Measurements from ENCODE around the gene SMYD1.

SMYD1 gene

DNA sequence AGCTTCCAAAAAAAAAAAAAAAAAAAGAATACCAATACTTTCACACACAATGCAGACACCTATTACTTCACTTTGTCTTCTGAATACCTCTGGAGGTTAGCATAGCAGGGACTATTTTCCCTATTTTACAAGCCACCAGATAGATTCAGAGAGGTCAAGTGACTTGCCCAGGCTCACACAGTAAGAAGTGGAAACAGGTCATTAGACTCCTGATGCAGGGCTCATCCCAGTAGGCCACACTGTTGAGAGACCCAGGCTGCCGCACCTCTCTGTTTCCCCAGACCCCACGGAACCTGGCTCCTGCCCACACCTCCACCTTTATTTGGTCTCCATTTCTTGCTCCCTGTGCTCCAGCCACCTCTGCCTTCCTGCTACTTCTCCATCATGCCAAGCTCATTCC, 19.4 kb downstream of the SMYD1 start:
- no peak for DNase-seq (ENCODE audit: low read depth, low spot score)

DNA sequence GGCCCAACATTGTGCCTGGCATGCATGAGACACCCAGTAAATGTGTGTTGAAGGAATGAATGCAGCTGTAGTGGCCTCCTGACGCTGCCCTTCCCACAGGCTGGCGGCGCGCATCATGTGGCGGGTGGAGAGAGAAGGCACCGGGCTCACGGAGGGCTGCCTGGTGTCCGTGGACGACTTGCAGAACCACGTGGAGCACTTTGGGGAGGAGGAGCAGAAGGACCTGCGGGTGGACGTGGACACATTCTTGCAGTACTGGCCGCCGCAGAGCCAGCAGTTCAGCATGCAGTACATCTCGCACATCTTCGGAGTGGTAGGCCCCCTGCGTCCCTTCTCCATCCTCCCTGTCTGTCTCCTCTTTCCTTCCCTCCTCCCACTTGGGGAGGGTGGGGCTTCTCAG, 20.1 kb downstream of the SMYD1 start:
- no peak for DNase-seq (ENCODE audit: low read depth, low spot score)

DNA sequence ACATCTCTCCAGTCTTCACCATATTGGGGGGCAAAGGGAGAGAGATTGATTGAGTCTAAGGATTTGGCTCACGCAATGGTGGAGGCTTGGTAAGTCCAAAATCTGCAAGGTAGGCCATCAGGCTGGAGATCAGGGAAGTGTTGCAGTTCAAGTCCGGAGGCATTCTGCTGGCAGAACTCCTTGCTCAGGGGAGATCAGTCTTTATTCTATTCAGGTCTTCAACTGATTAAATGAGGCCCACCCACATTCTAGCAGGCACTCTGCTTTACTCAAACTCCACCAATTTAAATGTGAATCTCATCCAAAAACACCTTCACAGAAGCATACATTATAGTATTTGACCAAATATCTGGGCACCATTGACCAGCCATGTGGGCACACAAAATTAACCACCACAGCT, 21.4 kb downstream of the SMYD1 start:
- no peak for DNase-seq (ENCODE audit: low read depth, low spot score)

DNA sequence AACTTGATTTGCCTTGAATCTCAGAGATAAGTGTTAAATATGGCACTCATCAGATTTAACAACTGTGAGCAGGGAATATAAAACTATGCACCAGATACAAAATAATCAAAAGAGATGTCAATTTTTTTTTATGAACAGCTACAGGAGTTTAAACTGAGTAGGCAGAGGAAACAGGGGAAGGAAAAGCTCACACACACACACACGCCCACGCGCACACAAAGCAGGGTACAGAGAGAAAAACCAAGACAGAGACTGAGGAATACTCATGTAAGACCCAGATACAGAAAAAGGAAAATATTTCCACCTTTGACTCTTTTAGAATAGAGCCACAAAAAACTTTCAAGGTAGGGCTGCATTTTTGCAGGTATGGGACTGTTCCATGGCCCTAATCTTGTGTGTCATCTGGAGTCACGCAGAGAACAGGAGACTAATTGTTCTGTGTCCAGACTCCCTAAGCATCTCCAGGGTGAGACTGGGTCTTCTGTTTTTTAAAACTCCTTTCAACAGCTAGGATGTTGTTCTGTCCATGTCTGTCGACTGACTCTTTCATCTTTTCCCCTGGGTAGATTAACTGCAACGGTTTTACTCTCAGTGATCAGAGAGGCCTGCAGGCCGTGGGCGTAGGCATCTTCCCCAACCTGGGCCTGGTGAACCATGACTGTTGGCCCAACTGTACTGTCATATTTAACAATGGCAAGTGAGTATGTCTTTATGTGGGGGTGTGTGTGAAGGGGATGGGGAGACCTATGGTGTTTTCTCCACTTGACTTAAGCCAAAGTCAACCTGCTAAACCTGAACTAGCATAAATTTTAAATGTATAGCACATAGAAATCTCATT, 23.0 kb downstream of the SMYD1 start:
- DNase-seq (ENCODE audit: low read depth, low spot score): no peak

DNA sequence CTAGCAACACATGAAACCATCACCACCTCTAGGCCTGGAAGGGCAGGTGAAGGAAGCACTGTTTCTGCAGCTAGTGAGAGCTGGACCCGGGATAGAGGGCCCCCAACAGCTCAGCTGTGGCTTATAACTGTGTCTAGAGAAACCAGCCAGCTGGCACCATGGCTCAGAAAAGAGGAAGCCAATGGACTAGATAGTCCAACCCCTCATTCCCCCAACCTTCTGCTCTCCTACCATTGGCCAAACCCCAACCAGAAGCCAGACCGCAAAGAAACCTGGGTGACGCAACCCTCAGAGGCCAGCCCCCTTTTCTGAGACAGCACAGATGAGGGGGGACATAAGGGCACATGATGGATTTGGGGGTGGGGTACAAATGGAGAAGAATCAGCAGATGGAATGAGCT, 24.3 kb downstream of the SMYD1 start:
- no peak for DNase-seq (ENCODE audit: low read depth, low spot score)

DNA sequence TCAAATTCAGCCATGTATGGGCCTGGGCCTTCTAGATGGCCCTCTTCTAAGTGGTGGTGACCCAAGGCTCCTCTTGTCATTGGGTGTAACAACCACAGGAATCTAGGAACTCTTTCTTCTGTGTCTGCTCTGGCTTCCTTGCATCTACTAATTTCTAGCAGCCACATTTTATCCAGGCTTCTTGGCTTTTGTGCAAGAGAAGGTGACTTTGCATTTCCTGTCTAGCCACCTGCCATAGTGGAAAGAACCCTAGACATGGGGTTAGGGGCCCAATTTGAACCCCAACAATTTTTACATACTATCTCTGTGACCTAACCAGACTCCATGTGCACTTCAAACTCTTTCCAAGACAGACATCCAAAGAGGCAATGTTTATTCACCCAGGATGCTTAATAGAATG, 25.1 kb downstream of the SMYD1 start:
- DNase-seq (ENCODE audit: low read depth, low spot score): no peak

DNA sequence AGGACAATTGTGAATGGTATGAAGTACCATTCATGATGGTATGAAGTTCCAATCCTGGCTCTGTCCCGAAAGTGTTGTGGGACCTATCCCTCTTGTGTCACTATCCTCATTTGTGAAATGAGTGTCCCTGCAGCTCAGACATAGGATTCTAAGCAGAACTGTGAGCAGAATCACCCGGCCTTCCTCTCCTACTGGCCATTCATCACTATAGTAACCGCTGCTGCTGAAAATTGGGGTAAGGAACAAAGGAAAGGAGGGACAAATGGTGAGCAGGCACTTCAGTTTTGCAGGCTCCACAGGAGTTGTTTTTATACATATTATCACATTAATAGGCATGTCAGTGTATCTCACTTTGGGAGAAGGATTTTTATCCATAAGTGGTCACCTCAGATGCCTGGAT, 27.4 kb downstream of the SMYD1 start:
- DNase-seq (ENCODE audit: low read depth, low spot score): no peak

DNA sequence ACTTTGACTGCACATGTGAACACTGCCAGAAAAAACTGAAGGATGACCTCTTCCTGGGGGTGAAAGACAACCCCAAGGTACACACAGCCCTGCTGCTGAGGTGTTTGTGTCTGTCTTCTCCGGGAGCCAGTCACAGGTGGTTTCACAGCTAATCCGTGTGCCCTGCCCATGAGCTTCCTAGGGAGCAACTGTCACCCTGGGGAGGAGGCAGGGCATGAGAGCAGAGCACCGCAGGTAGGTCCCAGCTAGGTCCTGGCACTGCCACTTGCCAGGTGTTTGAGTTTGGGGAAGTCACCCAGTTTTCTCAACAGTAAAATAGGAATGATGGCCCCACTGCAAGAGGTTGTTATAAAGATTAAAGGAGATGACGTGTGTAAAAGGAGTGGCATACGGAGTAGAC, 29.1 kb downstream of the SMYD1 start:
- no peak for DNase-seq (ENCODE audit: low read depth, low spot score)

DNA sequence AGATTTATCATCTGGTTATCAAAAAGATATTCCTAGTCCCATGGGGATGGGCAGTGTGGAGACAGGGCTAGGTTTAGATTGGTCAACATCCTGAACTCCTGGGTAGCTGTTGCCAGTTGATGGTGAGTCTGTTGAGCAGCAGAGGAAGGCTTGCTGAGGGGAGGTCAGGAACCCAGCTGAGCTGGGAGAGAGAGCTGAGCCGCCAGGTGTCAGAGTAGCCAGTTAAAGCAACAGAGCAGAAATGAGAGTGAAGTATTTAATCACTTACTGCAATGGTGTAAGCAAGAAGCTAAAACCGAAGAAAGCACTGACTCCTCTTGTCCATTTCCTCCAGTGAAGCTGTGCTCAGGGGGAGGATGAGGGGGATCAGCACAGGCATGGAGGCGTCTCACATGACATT, 29.6 kb downstream of the SMYD1 start:
- DNase-seq (ENCODE audit: low read depth, low spot score): no peak

DNA sequence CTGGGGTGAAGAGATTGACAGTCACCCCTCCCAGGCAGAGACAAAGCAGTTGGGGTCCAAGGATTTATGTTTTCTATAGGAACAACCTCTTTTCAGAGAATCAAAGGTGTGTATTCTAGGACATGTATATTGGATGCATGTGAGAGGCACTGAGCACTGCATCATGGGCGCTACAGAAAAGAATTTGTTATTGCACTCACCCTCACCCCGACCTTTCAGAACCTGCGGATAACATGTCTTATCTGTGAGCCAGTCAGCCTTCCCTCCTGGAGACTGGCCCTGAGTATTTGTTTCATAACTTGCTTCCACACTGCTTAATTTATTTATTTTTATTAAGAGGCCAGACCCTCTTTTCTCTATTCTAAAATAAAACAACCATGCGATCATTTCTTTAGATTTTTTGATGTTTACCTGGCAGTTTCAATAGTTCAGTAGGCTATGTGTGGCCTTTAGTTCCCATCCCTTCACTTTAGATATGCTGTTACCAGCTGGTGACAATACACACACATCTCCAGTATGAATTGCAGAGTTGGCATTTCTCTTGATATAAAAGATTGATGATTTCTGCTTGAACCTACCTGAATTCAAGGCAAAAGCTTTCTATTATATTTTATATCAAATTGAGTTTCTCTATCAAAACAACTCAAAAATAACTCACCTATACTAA, 30.4 kb downstream of the SMYD1 start:
- DNase-seq (ENCODE audit: low read depth, low spot score): no peak

DNA sequence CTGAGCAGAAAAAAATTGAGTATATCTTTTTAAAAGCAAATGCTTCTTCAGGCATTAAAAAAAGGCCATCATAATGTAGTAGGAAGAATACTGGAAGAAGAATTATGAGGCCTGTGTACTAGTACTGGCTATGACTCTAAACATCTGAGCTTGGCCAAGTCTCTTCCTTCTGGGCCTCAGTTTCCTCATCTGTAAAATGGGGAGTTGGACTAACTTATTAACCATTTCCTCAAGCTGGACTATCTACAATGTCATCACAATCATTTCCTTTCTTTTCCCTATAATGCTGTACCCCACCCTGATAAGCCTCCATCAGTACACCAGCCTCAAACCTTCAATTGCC, 30.9 kb downstream of the SMYD1 start:
- no peak for DNase-seq (ENCODE audit: low read depth, low spot score)

DNA sequence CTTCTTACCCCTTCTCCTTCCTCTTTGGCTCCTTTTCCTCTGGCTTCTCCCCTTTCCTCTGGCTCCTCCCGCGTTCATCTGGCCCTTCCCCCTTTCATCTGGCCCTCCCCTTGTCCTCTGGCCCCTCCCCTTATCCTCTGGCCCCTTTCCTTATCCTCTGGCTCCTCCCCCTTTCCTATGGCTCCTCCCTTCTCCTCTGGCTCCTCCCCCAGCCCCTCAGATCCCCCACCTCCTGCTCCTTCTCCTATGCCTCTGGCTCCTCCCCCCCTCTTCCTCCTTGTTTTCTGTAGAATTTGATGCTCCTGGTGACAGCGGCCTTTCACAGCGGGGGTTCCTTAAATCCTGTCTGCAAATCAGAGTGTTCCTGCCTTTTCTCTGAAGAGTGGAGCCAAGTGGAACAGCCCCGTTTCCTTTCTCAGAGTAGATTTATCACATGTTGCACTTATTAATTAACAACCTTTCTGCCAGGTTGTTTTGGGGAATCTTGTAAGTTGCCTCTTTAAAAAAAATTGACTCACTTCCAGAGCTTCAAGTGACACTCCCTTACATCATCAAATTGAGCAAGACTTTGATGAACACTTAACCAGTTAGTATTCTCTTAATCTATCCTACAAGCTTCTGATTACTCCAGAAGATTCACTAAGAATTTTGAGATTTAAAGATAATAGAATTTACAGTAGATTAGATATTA, 32.3 kb downstream of the SMYD1 start:
- no peak for DNase-seq (ENCODE audit: low read depth, low spot score)

DNA sequence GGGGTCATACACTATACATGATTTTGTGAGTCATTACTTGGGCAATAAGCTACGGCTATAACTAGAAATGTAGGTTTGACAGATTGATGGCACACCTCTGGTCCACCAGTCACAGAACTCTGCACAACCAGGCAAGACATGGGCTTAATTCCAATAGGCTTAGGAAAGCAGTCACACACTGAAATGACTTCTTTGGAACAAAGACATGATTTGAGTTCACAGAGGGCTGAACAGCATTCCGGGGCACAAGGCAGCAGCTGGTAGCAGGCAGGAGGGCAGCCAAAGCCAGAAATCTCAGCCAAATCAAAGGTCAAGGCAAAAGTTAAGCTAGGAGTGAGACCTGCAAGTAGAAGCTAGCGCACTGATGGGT, 32.8 kb downstream of the SMYD1 start:
- no peak for DNase-seq (ENCODE audit: low read depth, low spot score)

DNA sequence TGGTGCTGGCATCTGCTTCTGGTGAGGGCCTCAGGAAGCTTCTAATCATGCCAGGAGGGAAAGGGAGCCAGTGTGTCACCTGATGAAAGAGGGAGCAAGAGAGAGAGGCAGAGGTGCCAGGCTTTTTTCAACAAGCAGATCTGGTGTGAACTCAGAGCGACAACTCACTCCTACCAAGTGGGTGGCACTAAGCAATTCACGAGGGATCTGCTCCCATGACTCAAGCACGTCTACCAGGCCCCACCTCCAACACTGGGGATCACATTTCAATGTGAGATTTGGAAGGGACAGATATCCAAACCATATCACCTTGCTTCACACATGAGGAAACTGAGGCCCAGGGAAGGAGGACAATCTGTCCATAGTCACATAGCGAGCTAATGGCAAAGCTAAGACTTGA, 41.2 kb downstream of the SMYD1 start:
- no peak for DNase-seq (ENCODE audit: low read depth, low spot score)

DNA sequence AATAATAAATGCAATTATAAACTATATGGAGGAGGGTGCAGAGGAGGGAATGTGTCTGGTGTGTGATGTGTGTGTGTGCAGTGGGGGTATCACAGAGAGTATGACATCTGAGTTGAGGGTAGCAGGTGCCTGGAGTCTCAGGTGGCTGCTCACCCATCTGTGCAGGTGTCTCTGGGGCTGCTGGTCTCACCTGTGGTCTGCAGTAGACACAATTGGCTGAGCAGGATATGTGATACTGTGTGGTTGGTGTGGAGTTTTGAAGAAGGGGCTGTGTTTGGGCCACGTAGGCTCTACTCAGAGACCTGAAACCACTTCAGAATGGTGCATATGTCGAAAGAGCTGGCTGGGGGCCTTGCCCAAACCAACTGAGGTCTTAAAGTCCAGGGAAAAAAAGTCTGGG, 43.2 kb downstream of the SMYD1 start:
- DNase-seq (ENCODE audit: low read depth, low spot score): no peak

DNA sequence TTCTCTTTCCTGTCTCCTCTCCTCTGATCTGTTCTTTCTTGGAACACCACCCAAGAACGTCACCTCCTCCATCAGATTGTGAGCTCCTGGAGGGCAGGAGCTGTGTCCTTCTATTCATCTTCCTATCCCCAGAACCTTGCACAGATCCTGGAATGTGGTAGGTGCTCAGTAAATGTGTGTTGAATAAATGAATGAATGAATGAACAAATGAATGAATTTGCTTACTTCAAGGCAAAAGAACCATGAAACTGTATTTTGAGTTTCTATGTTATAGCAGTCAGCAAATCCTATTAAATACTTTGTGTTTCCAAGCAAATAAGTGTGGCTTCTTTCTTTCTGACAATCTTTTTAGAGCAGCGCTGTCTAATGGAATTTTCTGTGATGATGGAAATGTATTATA, 45.4 kb downstream of the SMYD1 start:
- no peak for DNase-seq (ENCODE audit: low read depth, low spot score)

DNA sequence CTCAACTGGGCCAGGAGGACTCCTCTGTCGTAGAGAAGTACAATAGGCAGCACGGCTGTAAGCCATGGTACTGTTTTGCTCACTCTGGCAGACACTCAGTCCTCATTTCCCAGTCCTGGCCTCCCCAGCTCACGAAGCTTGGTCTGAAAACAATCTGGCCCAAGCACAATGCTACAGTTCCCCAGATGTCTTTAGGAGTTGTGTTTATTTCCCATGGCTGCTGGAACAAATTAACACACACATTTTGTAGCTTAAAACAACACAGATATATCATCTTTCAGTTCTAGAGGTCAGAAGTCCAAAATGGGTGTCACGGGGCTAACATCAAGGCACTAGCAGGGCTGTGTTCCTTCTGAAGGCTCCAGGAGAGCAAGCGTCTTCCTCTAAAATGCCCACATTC, 47.3 kb downstream of the SMYD1 start:
- no peak for DNase-seq (ENCODE audit: low read depth, low spot score)

DNA sequence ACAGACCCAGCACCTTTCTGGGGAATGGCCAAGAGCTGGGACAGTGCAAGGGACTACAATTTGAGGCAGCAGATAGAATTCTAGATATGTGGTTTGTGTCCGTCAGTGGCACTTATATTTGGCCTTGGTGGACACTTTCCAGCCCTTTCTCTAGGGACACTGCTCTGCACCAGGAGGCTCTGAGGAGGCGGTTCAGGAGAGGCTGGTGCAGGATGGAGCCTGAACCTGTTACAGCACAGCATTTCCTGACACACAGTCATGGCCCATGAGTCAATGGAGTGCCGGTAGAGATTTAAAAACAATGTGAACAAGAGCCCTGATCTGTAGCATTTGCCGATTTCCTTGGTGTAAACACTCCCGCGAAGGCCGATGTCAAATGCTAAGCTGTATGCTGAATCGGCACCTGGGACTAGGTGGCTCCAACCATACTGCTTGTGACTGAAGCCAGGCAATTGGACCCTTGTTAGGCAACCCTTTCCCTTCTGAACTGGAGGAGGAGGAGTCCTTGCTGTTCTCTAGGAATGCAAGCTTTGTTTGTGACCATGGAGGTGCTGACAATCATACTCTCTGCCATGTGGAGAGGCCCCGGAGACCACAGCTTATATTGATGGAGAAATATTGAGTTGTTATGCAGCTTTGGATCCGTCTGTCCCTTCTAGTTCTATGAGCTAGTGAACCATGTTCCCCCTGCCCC, 48.3 kb downstream of the SMYD1 start:
- no peak for DNase-seq (ENCODE audit: low read depth, low spot score)

DNA sequence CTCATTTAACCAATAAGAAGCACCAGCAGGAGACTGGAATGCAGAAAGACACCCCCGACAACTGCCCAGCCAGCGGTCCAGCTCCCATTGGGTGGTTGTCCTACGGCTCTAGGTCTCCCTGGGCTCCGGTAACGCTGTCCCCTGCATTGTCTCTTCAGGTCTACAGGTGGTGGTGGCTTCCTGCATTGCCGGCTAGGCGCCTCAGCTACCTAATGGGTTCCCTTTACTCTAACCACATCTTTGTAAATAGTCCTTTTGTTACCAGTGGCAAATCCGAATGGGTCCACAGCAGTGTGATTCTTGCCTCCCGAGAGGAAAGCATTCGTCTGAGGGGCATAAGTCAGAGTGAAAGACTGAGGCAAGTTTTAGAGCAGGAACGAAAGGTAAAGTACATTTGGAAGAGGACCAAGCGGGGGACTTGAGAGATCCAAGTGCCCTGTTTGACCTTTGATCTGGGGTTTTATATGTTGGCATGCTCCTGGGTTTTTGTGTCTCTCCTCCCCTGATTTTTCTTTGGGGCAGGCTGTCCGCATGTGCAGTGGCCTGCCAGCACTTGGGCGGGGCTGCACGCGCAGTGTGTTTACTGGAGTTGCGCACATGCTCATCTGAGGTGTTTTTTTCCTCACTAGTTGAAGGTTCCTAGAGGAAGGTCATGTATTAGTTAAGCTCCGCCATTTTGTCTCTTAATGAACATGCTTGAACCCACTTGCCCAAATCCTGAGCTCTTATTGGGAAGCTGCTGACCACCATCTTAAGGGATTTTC, 49.2 kb downstream of the SMYD1 start:
- DNase-seq (ENCODE audit: low read depth, low spot score): no peak

DNA sequence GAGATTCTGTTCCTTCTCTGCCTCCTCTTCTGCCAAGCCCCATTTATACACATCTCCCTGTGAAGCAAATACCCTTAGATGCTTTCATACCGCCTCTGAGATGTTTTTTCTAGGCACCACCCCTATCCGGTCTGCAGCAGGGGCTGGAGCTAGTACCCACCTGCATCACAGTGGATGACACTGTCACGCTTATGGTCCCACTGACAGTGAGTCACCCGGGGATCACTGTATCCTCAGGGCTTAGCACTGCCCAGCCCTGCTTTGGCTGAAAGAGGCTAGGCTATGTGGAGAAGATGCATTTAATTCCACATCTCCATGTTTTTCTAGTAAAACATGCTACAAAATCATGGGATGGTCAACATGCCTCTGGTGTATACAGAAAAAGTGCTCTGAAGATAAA, 50.3 kb downstream of the SMYD1 start:
- no peak for DNase-seq (ENCODE audit: low read depth, low spot score)

DNA sequence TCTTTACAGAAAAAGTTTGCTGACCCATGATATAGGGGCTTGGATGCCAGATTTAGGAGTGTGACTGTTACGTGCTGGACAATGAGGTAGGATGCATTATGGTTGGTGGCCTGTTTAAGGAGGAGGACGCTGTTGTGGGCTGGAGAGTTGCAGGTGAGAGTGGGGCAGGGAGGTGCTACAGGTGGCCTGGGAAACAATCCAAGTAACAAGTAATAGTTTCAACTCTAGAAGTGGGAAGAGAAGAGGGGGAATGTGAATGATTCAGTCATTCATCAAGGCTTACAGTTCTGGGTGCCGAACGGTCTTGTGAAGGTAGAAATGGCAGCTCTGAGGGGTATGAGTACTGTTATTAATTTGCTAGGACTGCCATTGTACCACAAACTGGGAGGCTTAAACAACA, 54.1 kb downstream of the SMYD1 start:
- DNase-seq (ENCODE audit: low read depth, low spot score): no peak
